PC-9 (cell line): Measurements from ENCODE around the gene TMX4.

Experiments
- CTCF ChIP-seq: fragments of 200-600 bp; sonication (generic); conservative IDR thresholded peaks from 2 replicates; pipeline ENCODE4 v1.6.1; 2017; ENCODE audit warnings: mixed run types, antibody characterized with exemption, mild to moderate bottlenecking, moderate library complexity
- EZH2 ChIP-seq: fragments of 200-600 bp; sonication (generic); IDR thresholded peaks from 2 replicates; pipeline ENCODE4 v1.8.0; 2017; ENCODE audit warnings: antibody characterized with exemption, low read depth

GRCh38 chr20:8005575-8006366 lies 13.8 kb downstream of the TMX4 start:
- TF ChIP-seq EZH2 = no peak
- TF ChIP-seq CTCF = no peak
